ENCODE measurements around the gene FLACC1. TPM values are rescaled to one million over a fixed set of nuclear protein-coding genes. Genes with fewer than 3 reads are reported as not detected.

Gene FLACC1
- total RNA-seq (3.7 TPM), polyA plus RNA-seq (ENCODE audit: insufficient read depth, low read depth, low replicate concordance) (not detected)
- long read RNA-seq, donor 1, result 0 reads
- long read RNA-seq, donor 2, result 0 reads
- long read RNA-seq, donor 3, partial matches to known transcripts, result 0 of 1 reads
- long read RNA-seq, donor 3, other reads (novel, unspliced or antisense), result 0 of 1 reads
- long read RNA-seq, donor 4, result 0 reads
- long read RNA-seq, donor 5, result 0 reads
- long read RNA-seq, donor 6, result 0 reads
- long read RNA-seq, donor 7, result 0 reads
- long read RNA-seq, donor 8, result 0 reads
- long read RNA-seq, donor 9, result 0 reads
- long read RNA-seq, donor 10, result 0 reads

GRCh38 chr2:201357221-201357620 is at the start of gene FLACC1:
Gene FLACC1 (minus strand): TSS chr2:201357345. CDS start chr2:201351404, 5,941 bp downstream.
- H3K4me3 ChIP-seq (ENCODE audit: low read length in 3 of 3), result peak within 1 kb of the TSS in 1 of 3 donors; percentile 14
- peak within 1 kb of the TSS in 1 of 2 donors; percentile 35 for H3K27ac ChIP-seq (ENCODE audit: low read depth in 2 of 2, low read length in 2 of 2)
- TF ChIP-seq CTCF (IDR thresholded peaks at IDR 0.05; ENCODE audit: borderline replicate concordance, extremely low read depth, insufficient read depth), result no peak
- peaks cover 0 to 10% (median 2%) of the 10 kb centered on the region in 3 donors for H3K36me3 ChIP-seq (ENCODE audit: control insufficient read depth in 2 of 3, insufficient read depth in 3 of 3, low read length in 3 of 3)
- peak in 4 of 5 donors; percentile 62 to 96 (median 84) for DNase-seq
- peak; percentile 97 for FAIRE-seq
- no peak within 1 kb of the TSS for H3K9ac ChIP-seq (ENCODE audit: low read length in 3 of 3)
- H3K9me3 ChIP-seq (ENCODE audit: control insufficient read depth in 2 of 3, insufficient read depth in 1 of 3, low read length in 3 of 3), result no peaks in the 10 kb centered on the region
- no peaks in the 10 kb centered on the region for H3K4me1 ChIP-seq (ENCODE audit: control insufficient read depth in 2 of 3, insufficient read depth in 2 of 3, low read depth in 1 of 3, low read length in 3 of 3)
- intact Hi-C loops (cut with DNase I), result no loop called here
- H3K27me3 ChIP-seq (ENCODE audit: control insufficient read depth, insufficient read depth, low read length), result no peaks in the 10 kb centered on the region

- FAIRE-seq, result peak; percentile 98
- Histone ChIP-seq H3K4me1 (ENCODE audit: control insufficient read depth in 2 of 3, insufficient read depth in 2 of 3, low read depth in 1 of 3, low read length in 3 of 3) (peaks cover 6 to 31% (median 15%) of the 10 kb centered on the region in 3 donors), H3K4me3 (ENCODE audit: low read length in 3 of 3) (peak overlapping the region in 1 of 3 donors; percentile 11), H3K36me3 (ENCODE audit: control insufficient read depth in 2 of 3, insufficient read depth in 3 of 3, low read length in 3 of 3) (no peaks in the 10 kb centered on the region), H3K9me3 (ENCODE audit: control insufficient read depth in 2 of 3, insufficient read depth in 1 of 3, low read length in 3 of 3) (no peaks in the 10 kb centered on the region), H3K9ac (ENCODE audit: low read length in 3 of 3) (peak overlapping the region in 1 of 3 donors; percentile 19), H3K27me3 (ENCODE audit: control insufficient read depth, insufficient read depth, low read length) (no peaks in the 10 kb centered on the region), H3K27ac (ENCODE audit: low read depth in 2 of 2, low read length in 2 of 2) (peak overlapping the region; percentile 71 to 87)
- TF ChIP-seq CTCF (IDR thresholded peaks at IDR 0.05; ENCODE audit: borderline replicate concordance, extremely low read depth, insufficient read depth), result no peak
- DNase-seq, result peak in 2 of 5 donors; percentile 68 to 74
- intact Hi-C loops (cut with DNase I), result no loop called here
Observed at GRCh38 chr2:201406077-201406662, 49.0 kb upstream of the FLACC1 start.

GRCh38 chr2:201404699-201405280 is 47.6 kb upstream of the FLACC1 start:
- no peak for FAIRE-seq

More at GRCh38 chr2:201404699-201405280, 47.6 kb upstream of the FLACC1 start:
- intact Hi-C loops (cut with DNase I), result no loop called here
- Histone ChIP-seq H3K9me3 (ENCODE audit: control insufficient read depth in 2 of 3, insufficient read depth in 1 of 3, low read length in 3 of 3) (no peaks in the 10 kb centered on the region), H3K27me3 (ENCODE audit: control insufficient read depth, insufficient read depth, low read length) (no peaks in the 10 kb centered on the region), H3K9ac (ENCODE audit: low read length in 3 of 3) (no peak overlapping the region), H3K27ac (ENCODE audit: low read depth in 2 of 2, low read length in 2 of 2) (peak overlapping the region; percentile 71 to 87), H3K4me1 (ENCODE audit: control insufficient read depth in 2 of 3, insufficient read depth in 2 of 3, low read depth in 1 of 3, low read length in 3 of 3) (peaks cover 7 to 32% (median 15%) of the 10 kb centered on the region in 3 donors), H3K36me3 (ENCODE audit: control insufficient read depth in 2 of 3, insufficient read depth in 3 of 3, low read length in 3 of 3) (no peaks in the 10 kb centered on the region), H3K4me3 (ENCODE audit: low read length in 3 of 3) (no peak overlapping the region)
- no peak for DNase-seq
- TF ChIP-seq CTCF (IDR thresholded peaks at IDR 0.05; ENCODE audit: borderline replicate concordance, extremely low read depth, insufficient read depth), result no peak
